ENCODE results near the gene MYO9A.
A peak's percentile ranks its signal among the peaks of the same experiment; 100 is the strongest.
"Not testable (repeated sequence)": the region's sequence is repeated elsewhere in the genome, so short reads cannot be mapped to it uniquely, and the experiment has no call there.

MYO9A gene

DNA sequence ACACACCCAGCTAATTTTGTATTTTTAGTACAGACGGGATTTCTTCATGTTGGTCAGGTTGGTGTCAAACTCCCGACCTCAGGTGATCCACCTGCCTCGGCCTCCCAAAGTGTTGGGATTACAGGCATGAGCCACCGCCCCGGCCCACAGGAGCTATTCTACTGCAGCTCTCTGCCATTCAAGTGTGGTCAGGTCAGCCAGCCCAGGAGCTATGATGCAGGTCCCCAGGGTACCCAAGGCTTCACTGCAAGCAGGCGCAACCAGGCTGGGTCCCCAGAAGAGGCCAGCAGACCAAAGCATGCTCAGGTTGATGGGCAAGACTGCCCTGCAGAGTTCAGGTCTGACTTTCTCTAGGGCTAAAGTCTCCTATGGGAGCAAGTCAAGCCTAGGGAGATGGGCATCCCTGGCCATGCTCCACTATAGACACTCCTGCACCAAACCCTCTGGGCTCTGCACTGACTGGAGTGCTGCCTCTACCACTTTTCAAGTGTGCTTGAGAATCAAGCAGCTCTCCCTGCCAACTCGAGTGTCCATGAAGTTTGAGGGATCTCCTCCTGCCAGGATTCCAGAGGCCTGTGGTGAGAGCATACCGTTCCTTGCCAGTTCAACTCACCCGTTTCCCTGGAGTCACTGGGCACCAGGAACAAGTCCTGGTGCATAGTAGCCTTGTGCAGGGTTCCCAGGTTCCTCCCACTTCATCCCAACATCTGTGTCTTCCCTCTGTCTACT is 30.9 kb downstream of the MYO9A start:
- ATAC-seq: no peak

DNA sequence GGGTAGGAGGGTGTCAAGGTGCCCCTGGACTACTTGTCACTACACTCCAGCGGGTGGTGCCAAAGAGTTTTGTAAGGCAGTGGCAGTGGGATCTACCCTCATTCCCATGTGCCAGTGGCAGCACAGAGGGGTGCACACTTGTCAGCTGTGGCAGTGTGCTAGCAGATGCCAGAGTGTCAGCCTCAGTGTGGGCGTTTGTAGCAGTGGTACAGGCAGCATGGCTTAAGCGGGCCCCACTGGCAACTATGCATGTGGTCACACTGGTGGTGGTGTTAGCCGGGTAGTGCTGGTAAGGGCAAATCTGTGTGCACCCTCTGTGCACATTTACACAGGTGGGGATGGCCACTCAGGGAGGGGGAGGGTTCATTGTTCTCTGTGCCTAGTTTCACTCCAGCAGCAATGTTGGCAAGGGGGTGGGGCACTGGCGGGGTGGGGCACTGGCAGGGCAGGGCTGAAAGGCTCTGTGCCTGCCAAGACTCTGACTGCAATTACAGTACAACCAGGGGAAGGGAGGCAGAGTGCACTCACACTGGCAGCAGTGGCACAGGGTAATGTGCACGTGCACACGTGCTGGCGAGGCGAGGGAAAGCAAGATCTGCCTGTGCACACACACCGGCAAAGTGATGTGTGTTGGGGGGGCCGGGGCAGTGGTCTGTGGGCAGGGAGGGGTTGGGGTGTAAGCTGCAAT is 31.8 kb downstream of the MYO9A start:
- no peak for ATAC-seq

DNA sequence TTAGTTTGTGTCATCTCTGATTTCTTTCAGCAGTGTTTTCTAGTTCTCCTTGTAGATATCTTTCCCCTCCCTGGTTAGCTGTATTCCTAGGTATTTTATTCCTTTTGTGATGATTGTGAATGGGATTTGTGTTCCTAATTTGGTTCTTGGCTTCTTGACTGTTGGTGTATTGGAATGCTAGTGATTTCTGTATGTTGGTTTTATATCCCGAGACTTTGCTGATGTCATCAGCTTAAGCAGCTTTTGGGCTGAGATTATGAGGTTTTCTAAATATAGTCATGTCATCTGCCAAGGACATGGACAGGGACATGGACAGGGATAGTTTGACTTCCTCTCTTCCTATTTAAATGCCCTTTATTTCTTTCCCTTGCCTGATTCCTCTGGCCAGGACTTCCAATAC is 35.8 kb downstream of the MYO9A start:
- ATAC-seq: no peak

DNA sequence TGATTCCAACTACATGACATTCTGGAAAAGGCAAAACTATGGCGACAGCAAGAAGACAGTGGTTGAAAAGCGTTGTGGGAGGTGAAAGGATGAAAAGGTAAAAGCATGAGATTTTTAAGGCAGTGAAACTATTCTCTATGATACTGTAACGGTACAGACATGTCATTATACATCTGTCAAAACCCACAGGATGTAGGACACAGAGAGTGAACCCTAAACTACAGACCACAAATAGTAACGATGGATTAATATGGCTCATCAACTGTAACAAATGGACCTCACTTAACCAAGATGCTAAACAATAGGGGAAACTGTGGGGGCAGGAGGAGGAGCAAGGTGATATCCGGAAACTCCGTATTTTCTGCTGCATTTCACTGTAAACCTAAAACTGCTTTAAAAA is 39.1 kb downstream of the MYO9A start:
- peak in 1 of 2 donors; percentile 49 for ATAC-seq

DNA sequence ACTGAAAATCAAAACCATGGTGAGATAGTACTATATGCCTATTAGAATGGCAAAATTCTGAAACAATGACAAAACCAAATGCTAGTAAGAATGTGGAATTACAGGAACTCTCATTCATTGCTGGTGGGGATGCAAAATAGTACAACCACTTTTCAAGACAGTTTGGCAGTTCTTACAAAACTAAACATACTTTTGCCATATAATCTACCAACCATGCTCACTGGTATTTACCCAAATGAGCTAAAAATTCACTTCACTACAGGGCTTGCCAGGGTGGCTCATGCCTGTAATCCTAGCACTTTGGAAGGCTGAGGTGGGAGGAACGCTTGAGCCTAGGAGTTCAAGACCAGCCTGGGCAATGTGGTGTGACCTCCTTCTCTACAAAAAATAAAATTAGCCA is 40.0 kb downstream of the MYO9A start:
- no peak for ATAC-seq

DNA sequence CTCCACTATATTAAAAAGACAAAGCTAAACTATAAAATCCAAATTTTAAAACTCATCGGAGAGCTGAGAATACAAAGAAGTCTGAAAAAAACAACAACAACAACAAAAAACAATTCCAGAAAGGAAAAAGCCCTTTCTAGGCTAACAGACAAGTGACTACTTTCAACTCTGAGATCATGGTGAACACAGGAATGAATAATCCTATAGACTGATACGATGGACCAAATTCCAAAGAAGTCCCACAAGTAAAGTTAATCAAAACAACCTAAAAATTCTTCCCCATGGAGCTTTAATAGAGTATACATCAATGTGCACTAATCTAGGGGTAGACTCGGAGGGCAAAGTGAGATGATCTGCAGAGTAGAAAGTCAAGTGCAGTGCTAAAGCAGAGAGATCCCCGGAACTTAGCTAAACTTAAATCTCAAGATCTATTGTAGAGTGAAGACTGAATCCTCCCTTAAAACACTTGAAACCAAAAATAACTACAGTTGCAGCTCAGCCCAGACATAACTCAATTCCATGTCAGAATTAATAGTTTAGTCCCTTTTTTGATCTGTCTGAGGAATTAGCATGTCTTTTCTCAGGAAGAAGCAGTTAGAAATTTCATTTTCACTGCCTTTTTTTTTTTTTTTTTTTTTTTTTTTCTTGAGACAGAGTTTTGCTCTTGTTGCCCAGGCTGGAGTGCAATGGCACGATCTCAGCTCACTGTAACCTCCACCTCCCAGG is 43.5 kb downstream of the MYO9A start:
- no peak for ATAC-seq

DNA sequence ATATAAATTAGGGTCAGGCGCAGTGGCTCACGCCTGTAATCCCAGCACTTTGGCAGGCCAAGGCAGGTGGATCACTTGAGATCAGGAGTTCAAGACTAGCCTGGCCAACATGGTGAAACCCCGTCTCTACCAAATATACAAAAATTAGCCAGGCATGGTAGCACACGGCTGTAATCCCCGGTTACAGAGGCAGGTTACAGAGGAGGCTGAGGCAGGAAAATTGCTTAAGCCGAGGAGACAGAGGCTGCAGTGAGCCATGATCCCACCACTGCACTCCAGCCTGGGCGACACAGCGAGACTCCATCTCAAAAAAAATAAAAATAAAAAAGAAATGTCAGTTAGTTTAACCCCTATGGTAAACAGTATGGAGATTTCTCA is 46.5 kb downstream of the MYO9A start:
- not testable (repeated sequence) for ATAC-seq

DNA sequence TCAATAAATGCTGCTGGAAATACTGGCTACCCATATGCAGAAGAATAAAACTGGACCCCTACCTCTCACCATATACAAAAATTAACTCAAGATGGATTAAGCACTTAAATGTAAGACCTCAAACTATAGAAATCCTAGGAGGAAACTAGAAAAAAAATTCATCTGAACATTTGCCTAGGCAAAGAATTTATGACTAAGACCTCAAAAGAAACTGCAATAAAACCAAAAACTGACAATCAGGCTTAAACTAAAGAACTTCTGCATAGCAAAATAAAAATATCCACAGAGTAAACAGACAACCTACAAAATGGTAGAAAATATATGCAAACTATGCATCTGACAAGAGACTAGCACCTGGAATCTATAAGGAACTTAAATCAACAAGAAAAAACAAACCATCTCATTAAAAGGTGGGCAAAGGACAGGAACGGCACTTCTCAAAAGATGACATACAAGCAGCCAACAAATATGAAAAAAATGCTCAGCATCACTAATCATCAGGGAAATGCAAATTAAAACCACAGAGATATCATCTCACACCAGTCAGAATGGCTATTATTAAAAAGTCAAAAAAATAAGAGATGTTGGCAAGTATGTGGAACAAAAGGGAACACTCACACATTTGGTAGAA is 47.0 kb downstream of the MYO9A start:
- no peak for ATAC-seq

DNA sequence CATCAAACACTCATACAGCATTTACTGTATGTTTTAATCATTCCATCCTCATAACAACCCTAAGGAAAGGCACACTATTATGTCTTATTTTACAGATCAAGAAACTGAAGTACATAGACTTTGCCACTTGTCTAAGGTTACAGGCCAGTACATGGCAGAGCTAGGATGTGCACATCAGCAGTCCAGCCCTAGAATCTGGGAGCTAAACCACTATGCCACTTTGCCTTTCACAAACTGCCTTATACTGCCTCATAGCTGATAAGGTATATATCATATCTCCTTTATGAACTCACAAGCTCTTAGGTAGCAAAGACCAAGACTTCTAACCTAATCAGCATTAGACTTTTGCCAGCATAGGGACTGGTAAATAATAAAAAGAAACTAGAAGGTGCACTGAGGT is 49.1 kb downstream of the MYO9A start:
- ATAC-seq: no peak

DNA sequence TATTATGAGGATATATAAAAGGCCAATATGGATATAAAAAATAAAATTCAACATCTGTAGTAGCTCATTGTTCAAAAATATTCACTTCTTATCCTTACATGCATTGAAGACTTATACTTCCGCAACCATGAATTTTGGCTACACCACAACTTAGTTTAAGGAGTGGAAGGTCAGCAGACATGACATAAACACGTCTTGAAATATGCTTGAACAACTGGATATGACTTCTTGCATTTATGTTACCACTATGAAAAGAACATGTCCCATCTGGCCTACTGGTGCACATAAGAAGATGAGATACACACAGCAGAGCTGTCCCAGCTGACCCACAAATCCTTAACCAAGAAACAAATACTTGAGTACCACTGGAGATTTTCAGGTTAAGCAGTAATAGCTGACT is 52.1 kb downstream of the MYO9A start:
- no peak for ATAC-seq

DNA sequence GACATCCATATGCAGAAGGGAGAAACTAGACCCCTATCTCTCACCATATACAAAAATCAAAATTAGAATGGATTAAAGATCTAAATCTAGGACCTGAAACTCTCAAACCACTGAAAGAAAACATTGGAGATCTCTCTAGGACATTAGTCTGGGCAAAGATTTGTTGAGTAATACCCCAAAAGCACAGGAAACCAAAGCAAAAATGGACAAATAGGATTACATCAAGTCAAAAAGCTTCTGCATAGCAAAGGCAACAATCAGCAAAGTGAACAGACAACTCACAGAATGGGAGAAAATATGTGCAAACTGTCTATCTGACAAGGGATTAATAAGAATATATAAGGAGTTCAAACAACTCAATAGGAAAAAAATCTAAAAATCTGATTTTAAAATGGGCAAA is 54.8 kb downstream of the MYO9A start:
- ATAC-seq: no peak

DNA sequence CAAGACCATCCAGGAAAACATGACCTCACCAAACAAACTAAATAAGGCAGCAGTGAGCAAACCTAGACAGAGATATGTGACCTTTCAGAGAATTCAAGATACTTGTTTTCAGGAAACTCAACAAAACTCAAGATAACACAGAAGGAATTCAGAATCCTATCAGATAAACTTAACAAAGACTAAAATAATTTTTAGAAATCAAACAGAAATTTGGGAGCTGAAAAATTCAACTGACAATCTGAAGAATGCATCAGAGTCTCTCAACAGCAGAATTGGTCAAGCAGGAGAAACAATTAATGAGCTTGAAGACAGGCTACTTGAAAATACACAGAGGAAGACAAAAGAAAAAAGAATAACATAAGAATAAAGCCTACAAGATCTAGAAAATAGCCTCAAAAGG is 55.6 kb downstream of the MYO9A start:
- no peak for ATAC-seq

DNA sequence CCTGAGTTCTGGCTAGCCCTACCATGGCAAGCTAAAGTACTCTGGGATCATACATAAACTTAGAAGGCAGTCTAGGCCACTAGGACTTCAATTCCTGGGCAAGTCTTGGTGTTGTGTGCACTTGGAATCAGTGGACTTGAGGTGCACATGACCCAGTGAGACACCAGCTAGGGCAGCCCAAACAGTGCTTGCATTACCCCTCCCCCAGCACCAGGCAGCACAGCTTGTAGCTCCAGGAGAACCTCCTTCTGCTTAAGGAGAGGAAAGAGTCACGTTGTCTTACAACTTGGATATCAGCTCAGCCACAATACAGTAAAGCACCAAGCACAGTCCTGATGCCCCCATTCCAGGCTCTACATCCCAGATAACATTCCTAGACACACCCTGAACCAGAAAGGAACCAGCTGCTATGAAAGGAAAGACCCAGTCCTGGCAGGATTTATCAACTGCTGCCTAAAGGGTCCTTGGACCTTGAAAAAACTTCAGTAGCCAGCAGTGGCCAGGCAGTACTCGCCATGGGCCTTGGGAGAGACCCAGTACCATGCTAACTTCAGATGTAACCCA is 57.2 kb downstream of the MYO9A start:
- no peak for ATAC-seq

DNA sequence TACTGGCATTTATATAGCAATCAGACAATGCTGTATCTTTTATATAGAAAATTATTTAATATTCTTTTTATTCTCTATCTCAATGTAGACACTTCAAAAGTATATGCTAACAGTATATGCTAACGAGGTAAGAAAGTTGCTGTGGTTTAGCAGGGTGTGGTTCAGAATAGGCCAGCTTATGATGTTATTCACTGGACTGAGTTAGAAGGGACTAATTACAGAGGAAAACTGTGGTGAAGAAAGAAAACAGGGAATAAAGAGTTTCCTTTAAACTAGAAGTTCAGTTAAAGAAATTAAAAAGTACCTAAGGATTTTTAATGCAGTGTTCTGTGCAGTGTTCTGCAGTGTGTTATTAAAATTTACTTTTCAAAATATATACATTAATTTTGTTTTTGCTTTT is 59.4 kb downstream of the MYO9A start:
- no peak for ATAC-seq

DNA sequence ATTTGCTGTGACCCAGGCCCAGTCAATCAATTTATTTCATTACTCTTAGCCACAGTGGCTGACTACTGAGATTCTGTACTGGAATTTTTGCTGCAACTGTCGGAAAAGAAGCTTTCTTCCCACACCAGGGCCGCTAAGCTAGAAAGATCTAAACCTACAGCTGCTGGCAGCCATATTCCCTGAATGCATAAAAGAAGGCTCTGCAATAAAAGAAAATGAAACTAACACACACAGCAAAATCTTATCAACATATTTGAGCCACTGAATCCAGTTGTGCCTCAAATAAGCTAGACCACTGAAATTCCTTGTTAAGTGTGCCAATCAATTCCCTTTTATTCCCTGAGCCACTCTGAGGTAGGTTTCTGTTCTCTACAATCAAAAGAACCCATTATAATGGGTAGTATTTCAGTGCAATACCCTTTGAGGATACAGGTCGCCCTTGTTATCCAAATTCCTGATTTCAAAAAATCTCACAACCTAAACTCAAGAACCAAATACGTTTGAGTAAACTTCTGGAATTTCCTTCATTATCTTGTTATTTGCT is 60.3 kb downstream of the MYO9A start:
- ATAC-seq: no peak

DNA sequence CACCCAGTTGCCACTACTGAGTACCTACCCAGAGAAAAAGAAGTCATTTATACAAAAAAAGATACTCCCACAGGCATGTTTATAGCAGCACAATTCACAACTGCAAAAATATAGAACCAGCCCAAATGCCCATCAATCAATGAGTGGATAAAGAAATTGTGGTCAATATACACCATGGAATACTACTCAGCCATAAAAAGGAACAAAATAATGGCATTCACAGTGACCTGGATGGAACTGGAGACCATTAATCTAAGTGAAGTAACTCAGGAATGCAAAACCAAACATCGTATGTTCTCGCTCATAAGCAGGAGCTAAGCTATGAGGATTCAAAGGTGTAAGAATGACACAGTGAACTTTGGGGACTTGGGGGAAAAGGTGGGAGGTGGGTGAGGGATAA is 61.7 kb downstream of the MYO9A start:
- not testable (repeated sequence) for ATAC-seq

DNA sequence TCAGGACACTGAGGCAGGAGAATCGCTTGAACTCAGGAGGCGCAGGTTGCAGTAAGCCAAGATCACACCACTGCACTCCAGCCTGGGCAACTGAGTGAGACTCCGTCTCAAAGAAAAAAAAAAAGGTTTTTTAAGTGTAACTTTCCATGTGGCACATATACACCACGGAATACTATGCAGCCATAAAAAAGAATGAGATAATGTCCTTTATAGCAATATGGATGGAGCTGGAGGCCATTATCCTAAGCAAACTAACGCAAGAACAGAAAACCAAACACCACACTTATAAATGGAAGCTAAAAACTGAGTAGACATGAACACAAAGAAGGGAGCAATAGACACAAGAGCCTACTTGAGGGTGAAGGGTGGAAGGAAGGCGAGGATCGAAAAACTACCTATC is 64.7 kb downstream of the MYO9A start:
- ATAC-seq: not testable (repeated sequence)

DNA sequence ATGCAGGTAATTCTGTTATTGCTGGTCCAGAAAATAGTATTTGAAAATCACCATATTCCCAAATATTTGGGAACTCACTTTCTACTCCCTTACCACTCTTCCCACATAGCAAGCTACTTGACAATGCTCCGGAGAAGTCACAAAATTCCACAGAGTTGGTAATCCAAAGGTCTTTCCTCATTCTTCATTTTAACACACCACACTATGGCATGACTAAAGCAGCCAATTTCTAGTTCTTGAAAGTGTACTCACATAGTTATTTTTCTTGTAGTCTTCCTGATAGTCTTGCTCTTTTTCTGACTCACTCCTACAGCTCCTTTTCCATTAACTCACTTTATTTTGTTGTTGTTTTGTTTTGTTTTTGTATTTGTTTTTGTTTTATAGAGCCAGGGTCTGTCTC is 67.2 kb downstream of the MYO9A start:
- ATAC-seq: no peak

DNA sequence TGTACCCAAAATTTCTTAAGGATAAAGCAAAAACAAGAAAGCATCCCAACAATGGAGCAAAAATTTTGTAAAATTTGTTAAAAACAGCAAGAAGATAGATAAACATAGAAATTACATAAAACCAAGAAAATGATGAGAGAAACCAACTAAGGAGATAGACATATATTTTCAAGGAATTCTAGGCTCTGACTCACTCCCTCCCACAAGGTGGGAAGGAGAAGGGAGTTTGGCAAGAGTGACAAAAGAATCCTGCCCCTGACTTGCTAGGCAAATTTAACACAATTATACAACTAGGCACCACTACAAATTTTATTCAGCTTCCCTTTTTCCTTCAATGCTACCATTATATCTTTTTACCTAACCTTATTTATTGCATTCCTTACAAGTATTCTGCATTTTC is 70.9 kb downstream of the MYO9A start:
- no peak for ATAC-seq

DNA sequence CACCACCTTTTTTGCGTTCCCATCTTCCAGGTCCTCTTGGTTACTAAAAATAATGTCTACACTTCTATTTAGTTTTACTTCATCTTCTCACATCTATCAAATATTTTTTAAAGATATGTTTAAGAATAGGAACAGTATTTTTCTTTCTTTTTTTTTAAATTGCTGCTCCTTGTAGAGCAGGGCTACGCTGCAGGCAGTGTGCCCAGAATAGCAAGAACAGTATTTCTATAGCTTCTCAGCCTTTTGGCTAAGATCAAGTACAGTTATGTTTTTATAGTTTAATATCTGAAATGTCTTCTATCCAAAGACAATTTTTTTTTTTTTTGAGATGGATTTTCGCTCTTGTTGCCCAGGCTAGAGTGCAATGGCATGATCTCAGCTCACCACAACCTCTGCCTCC is 73.0 kb downstream of the MYO9A start:
- ATAC-seq: no peak

DNA sequence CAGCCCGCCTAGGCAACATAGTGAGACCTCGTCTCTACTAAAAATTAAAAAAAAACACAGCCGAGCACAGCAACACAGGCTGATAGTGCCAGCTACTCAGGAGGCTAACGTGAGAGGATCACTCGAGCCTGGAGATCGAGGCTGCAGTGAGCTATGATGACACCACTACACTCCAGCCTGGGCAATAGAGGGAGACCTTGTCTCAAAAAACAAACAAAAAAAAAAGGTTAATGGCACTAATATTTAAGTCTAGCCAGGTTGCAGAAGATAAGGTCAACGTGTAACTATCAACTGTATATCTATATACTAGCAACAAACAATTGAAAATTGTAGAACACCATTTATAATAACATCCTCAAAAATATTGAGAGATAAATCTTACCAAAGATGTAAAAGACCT is 75.1 kb downstream of the MYO9A start:
- ATAC-seq: no peak

DNA sequence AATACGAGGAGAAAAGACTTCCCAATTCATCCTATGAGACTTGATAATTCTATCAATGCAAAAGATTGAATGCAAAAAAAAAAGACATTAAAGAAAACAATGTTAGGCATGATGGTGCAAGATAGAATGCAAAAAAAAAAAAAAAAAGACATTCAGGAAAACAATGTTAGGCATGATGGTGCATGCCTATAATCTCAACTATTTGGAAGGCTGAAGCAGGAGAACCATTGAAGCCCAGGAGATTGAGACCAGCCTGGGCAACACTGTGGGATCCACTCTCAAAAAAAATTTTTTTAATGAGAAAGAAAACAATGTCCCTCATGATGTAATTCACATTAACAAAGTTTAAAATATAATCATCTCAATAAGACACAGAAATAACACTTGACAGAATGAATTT is 75.9 kb downstream of the MYO9A start:
- ATAC-seq: no peak

DNA sequence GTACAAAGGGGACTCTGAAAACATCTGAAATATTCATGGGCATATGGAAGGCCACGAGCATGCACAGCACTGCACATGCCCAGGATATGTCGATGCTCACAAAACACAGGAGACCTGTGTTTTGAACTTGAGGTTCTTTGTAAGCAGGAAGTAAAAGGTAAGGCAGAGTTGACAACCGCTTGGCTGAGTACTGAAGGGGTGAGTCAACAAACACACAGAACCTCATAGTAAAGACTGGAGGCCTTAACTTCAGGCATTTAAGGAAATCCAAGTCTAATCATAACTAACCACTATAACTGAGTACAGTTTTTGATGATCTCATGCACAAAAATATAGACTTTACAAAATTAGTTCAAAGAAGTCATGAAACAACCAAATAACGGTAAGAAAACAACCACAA is 80.6 kb downstream of the MYO9A start:
- peak in 1 of 2 donors; percentile 45 for ATAC-seq

Measured in activated CD4-positive, CD25-positive, alpha-beta regulatory T cell treated with anti-CD3 and anti-CD28 coated beads, Interleukin-2, amount 50 U/mL, for 24 hours (primary cell).